Mesothelial cell of epicardium (in vitro differentiated cells): ENCODE measurements around the gene KRTAP10-7. TPM values are rescaled to one million over a fixed set of nuclear protein-coding genes. Genes with fewer than 3 reads are reported as not detected.
A peak's percentile ranks its signal among the peaks of the same experiment; 100 is the strongest.
"Not testable (repeated sequence)": the region's sequence is repeated elsewhere in the genome, so short reads cannot be mapped to it uniquely, and the experiment has no call there.

Experiments
- DNase-seq, 2 experiments: peaks; one replicate each; pipeline ENCODE4 v3.0.0; 2021; ENCODE audit warnings: low spot score in 2 of 2; ENCODE audit not compliant: unreplicated experiment in 2 of 2
- H3K27ac Mint-ChIP-seq: 2 replicates; pipeline ENCODE4 v1.8.0; 2021; ENCODE audit warnings: mixed read lengths
- H3K27me3 Mint-ChIP-seq: 2 replicates; pipeline ENCODE4 v1.8.0; 2021; ENCODE audit warnings: low read depth, mixed read lengths
- H3K36me3 Mint-ChIP-seq: 2 replicates; pipeline ENCODE4 v1.8.0; 2021; ENCODE audit warnings: mixed read lengths
- H3K4me1 Mint-ChIP-seq: 2 replicates; pipeline ENCODE4 v1.8.0; 2021; ENCODE audit warnings: mixed read lengths
- H3K4me3 Mint-ChIP-seq: 2 replicates; pipeline ENCODE4 v1.8.0; 2021; ENCODE audit warnings: mild to moderate bottlenecking, moderate library complexity, mixed read lengths
- H3K9me3 Mint-ChIP-seq: 2 replicates; pipeline ENCODE4 v1.8.0; 2021; ENCODE audit warnings: mixed read lengths
- total RNA-seq: library from RNA; stranded (reverse); gene quantifications from 3 replicates; pipeline ENCODE4 v1.2.1, GENCODE V29; 2021
- TF ChIP-seq, protein P1 (sequence below): fragments of 200-600 bp; sonication (generic); IDR thresholded peaks from one replicate; pipeline ENCODE4 v1.5.0; 2021; ENCODE audit warnings: antibody characterized with exemption; ENCODE audit not compliant: unreplicated experiment

Gene KRTAP10-7
- total RNA-seq, 1 donor from 2014 or later = not detected

DNA sequence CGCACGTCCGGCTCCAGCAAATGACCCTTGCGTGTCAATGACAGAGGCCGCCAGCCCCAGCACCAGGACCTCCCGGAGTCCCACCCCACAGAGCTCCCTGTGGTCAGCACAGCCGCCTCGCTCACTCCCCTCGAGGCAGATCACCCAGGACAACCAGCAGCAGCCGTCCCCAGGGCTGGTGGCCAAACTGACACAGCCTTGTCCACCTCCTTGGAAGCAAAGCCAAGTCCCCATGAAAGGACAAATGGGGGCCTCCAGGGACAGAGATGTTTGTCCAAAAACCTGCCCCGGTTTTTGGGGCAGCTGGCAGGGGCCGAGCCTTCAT, 38.9 kb downstream of the KRTAP10-7 start:
- no peaks in the 10 kb centered on the region for H3K4me1 Mint-ChIP-seq
- peaks cover 2% of the 10 kb centered on the region for H3K27me3 Mint-ChIP-seq
- no peak overlapping the region for H3K27ac Mint-ChIP-seq
- DNase-seq = peak in 1 of 2 experiments; percentile 31
- H3K4me3 Mint-ChIP-seq = no peak overlapping the region
- peaks cover 33% of the 10 kb centered on the region for H3K9me3 Mint-ChIP-seq
- H3K36me3 Mint-ChIP-seq = no peaks in the 10 kb centered on the region
- TF ChIP-seq, protein P1, sequence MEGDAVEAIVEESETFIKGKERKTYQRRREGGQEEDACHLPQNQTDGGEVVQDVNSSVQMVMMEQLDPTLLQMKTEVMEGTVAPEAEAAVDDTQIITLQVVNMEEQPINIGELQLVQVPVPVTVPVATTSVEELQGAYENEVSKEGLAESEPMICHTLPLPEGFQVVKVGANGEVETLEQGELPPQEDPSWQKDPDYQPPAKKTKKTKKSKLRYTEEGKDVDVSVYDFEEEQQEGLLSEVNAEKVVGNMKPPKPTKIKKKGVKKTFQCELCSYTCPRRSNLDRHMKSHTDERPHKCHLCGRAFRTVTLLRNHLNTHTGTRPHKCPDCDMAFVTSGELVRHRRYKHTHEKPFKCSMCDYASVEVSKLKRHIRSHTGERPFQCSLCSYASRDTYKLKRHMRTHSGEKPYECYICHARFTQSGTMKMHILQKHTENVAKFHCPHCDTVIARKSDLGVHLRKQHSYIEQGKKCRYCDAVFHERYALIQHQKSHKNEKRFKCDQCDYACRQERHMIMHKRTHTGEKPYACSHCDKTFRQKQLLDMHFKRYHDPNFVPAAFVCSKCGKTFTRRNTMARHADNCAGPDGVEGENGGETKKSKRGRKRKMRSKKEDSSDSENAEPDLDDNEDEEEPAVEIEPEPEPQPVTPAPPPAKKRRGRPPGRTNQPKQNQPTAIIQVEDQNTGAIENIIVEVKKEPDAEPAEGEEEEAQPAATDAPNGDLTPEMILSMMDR = no peak

DNA sequence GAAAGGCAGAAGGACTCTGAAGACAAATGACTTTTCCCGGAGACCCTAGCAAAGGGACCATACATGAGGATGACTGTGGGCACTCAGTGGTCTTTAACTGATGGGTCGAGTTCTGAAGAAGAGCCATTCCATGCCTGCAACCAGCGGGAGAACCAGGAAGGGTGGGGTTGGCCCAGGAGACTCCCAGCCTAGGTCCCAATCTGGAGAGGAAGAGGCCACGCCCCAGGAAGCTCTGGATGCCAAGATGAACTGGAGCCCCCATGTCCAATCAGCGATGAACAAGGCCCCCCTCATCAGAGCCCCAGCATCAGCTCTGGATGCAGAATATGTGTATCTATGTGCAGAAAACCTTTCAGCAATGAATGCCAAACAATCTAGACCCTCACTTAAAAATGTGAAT, 40.4 kb downstream of the KRTAP10-7 start:
- Mint-ChIP-seq H3K4me1 (no peaks in the 10 kb centered on the region), H3K27ac (no peak overlapping the region), H3K4me3 (no peak overlapping the region), H3K27me3 (peaks cover 2% of the 10 kb centered on the region), H3K36me3 (no peaks in the 10 kb centered on the region), H3K9me3 (peaks cover 37% of the 10 kb centered on the region)
- TF ChIP-seq, protein P1 = no peak
- peak in 1 of 2 experiments; percentile 5 for DNase-seq

DNA sequence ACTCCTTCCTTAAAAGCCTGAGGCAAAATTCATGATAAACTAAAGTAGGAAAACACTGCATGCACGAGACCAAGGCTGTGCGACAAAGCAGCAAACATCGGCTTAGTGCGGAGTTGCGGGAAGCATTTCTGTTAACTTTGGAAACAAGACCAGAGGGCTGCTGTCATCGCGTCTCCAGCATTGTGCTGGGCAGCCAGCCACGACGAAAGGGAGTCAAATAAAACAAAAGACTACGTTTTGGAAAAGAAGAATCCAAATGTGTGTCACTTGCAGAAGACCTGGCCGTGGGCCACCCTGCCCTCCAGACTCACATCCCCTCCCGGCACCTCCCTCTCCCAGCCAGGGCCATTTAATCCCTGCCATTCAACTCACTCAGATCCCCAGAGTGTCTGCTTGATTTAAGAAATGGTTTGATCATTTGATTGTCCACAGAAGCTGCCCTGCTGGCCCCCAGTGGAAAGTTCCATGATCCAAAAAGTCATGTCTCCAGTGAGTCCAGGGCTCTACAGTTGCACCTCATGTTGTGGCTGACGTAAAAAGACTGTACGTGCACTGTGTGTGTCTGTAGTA, 43.4 kb downstream of the KRTAP10-7 start:
- peak in 1 of 2 experiments; percentile 16 for DNase-seq
- peaks cover 37% of the 10 kb centered on the region for H3K9me3 Mint-ChIP-seq
- no peaks in the 10 kb centered on the region for H3K36me3 Mint-ChIP-seq
- no peak overlapping the region for H3K27ac Mint-ChIP-seq
- H3K4me3 Mint-ChIP-seq = no peak overlapping the region
- H3K27me3 Mint-ChIP-seq = peaks cover 10% of the 10 kb centered on the region
- TF ChIP-seq, protein P1 = no peak
- H3K4me1 Mint-ChIP-seq = peaks cover 3% of the 10 kb centered on the region

DNA sequence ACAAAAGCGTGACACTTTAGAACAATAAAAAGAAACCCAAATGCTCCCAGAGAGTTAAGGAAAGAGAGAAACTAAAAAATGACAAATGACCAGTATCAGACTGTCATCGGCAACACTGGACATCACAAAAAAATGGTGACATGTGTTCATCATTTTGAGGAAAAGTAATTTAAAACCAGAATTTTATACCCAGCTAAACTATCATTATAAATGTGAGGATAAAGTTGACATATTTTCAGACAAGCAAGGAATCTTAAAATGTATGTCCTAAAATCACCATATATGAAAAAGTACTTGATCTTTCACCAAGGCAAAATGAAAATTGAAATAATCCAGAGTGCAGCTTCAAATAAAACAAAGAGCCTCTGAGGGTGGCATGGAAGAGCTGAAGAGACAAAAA, 44.5 kb downstream of the KRTAP10-7 start:
- H3K27me3 Mint-ChIP-seq = peaks cover 10% of the 10 kb centered on the region
- no peak overlapping the region for H3K27ac Mint-ChIP-seq
- H3K4me3 Mint-ChIP-seq = no peak overlapping the region
- peaks cover 37% of the 10 kb centered on the region for H3K9me3 Mint-ChIP-seq
- TF ChIP-seq, protein P1 = no peak
- no peaks in the 10 kb centered on the region for H3K36me3 Mint-ChIP-seq
- no peak for DNase-seq
- peaks cover 3% of the 10 kb centered on the region for H3K4me1 Mint-ChIP-seq

DNA sequence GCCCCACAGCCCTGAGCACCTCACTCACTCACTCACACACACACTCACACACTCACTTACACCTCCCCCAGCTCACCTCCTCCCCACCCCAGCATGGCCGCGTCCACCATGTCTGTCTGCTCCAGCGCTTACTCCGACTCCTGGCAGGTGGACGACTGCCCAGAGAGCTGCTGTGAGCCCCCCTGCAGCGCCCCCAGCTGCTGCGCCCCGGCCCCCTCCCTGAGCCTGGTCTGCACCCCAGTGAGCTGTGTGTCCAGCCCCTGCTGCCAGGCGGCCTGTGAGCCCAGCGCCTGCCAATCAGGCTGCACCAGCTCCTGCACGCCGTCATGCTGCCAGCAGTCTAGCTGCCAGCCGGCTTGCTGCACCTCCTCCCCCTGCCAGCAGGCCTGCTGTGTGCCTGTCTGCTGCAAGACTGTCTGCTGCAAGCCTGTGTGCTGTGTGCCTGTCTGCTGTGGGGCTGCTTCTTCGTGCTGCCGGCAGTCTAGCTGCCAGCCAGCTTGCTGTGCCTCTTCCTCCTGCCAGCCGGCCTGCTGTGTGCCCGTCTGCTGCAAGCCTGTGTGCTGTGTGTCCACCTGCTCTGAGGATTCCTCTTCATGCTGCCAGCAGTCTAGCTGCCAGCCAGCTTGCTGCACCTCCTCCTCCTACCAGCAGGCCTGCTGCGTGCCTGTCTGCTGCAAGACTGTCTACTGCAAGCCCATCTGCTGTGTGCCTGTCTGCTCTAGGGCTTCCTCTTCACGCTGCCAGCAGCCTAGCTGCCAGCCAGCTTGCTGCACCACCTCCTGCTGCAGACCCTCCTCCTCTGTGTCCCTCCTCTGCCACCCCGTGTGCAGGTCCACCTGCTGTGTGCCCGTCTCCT, 46.2 kb downstream of the KRTAP10-7 start, which contains the start of gene KRTAP10-11:
KRTAP10-11 (plus strand) TSS at position 49 of the 856 bp plus-strand sequence; CDS start at position 94, 45 bp downstream.
- peak in 1 of 2 experiments; percentile 21 for DNase-seq
- H3K27ac Mint-ChIP-seq, H3K27me3 Mint-ChIP-seq, H3K36me3 Mint-ChIP-seq, H3K4me3 Mint-ChIP-seq, H3K4me1 Mint-ChIP-seq: not testable (repeated sequence)
- peaks cover 30% of the 10 kb centered on the region for H3K9me3 Mint-ChIP-seq

DNA sequence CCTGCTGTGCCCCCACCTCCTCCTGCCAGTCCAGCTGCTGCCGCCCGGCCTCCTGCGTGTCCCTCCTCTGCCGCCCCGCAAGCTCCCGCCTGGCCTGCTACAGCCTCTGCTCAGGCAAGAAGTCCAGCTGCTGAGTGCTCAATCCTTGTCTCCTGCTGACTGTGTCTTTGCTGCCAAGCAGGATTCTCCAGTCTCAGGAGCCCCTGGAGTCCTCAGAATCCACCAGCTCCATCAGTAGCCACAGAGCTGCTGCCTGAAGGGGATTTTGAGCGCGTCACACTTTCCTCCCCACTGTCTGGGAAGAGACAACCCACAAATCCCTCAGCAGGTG, 46.8 kb downstream of the KRTAP10-7 start:
- no peaks in the 10 kb centered on the region for H3K36me3 Mint-ChIP-seq
- no peak overlapping the region for H3K27ac Mint-ChIP-seq

More for the DNA sequence above, 46.8 kb downstream of the KRTAP10-7 start:
- TF ChIP-seq, protein P1 = no peak
- Mint-ChIP-seq H3K4me1 (peaks cover 3% of the 10 kb centered on the region), H3K27me3 (peaks cover 8% of the 10 kb centered on the region), H3K9me3 (peaks cover 27% of the 10 kb centered on the region), H3K4me3 (no peak overlapping the region)
- peak in 1 of 2 experiments; percentile 33 for DNase-seq
